Coronary artery (tissue), 2 donors: Measurements from ENCODE around the gene KCTD20.

Experiments used
- DNase-seq: peaks from one replicate; pipeline ENCODE4 v3.0.0-alpha.2; 2017; ENCODE audit warnings: low spot score
- H3K27ac ChIP-seq, 2 donors: fragments of 200-600 bp; sonication (generic); one replicate each; pipeline ENCODE4 v1.5.1; 2016 to 2019
- H3K4me3 ChIP-seq: fragments of 200-600 bp; sonication (generic); 2 replicates; pipeline ENCODE4 v1.5.1; 2016; ENCODE audit warnings: mild to moderate bottlenecking, moderate library complexity
- TF ChIP-seq, protein P1 (sequence below): fragments of 200-600 bp; sonication (generic); IDR thresholded peaks from one replicate; pipeline ENCODE4 v1.5.1; 2019; ENCODE audit warnings: antibody characterized with exemption

The KCTD20 gene

DNA sequence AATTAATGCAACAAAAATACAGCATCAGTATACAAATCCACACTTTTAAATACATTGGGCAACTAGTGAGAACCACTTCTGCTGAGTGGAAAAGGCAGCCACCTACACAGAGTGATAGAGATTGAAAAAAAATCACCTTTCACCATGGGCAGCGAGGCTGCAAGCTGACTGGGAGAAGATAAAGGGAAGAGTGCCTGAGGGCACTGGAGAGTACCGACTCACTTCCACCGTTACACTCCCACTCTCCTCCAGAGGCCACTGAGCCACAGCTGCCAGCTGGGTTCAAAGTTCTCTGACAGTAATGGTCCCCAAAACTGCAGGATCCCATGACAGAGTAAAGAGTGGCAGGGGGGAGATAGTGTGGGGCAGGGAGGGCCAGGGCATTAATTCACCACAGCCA is 24.2 kb upstream of the KCTD20 start:
- TF ChIP-seq, protein P1, sequence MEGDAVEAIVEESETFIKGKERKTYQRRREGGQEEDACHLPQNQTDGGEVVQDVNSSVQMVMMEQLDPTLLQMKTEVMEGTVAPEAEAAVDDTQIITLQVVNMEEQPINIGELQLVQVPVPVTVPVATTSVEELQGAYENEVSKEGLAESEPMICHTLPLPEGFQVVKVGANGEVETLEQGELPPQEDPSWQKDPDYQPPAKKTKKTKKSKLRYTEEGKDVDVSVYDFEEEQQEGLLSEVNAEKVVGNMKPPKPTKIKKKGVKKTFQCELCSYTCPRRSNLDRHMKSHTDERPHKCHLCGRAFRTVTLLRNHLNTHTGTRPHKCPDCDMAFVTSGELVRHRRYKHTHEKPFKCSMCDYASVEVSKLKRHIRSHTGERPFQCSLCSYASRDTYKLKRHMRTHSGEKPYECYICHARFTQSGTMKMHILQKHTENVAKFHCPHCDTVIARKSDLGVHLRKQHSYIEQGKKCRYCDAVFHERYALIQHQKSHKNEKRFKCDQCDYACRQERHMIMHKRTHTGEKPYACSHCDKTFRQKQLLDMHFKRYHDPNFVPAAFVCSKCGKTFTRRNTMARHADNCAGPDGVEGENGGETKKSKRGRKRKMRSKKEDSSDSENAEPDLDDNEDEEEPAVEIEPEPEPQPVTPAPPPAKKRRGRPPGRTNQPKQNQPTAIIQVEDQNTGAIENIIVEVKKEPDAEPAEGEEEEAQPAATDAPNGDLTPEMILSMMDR, result no peak
- H3K27ac ChIP-seq, result no peak overlapping the region
- no peak for DNase-seq
- no peak overlapping the region for H3K4me3 ChIP-seq

DNA sequence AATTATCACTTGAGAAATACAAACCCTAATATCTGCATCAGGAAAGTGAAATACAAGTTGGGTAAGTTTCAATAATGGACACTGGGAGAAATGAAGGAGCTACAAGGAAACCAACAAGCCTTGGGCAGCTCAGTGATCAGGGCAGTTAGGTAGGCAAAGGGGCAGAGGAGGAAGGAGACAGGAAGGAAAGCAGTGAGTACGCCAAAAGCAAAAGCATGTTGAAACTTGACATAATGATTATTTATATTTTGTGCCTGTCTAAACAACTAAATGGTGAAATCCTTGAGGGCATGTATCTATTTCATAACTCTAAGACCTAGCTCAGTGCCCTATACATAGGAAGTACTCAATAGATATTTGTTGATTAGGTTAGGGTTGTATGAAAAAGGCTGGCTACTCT is 23.5 kb upstream of the KCTD20 start:
- H3K27ac ChIP-seq, result no peak overlapping the region

DNA sequence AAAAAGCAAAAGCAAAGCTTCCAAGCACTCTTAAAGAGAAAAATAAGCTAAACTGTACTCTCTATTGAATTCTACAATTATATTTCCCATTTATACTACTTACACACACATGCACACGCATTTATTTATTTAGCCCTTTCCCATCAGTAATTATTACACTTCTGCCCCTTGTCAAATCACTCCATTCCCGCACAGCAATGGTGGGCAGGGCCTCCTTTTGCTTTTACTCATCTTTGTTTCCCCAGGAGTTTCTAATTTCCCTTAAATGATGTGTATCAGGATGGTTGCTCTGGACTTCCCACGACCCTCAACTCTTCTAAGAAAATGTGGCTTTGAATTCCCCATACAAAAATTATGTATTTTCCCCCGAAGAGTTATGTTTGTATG is 20.1 kb upstream of the KCTD20 start:
- H3K27ac ChIP-seq, result peak overlapping the region; percentile 61 to 85
- DNase-seq, result no peak
- TF ChIP-seq, protein P1, result no peak
- peak overlapping the region; percentile 76 for H3K4me3 ChIP-seq

More for the DNA sequence above, 23.5 kb upstream of the KCTD20 start:
- DNase-seq, result no peak
- TF ChIP-seq, protein P1, result no peak
- no peak overlapping the region for H3K4me3 ChIP-seq

DNA sequence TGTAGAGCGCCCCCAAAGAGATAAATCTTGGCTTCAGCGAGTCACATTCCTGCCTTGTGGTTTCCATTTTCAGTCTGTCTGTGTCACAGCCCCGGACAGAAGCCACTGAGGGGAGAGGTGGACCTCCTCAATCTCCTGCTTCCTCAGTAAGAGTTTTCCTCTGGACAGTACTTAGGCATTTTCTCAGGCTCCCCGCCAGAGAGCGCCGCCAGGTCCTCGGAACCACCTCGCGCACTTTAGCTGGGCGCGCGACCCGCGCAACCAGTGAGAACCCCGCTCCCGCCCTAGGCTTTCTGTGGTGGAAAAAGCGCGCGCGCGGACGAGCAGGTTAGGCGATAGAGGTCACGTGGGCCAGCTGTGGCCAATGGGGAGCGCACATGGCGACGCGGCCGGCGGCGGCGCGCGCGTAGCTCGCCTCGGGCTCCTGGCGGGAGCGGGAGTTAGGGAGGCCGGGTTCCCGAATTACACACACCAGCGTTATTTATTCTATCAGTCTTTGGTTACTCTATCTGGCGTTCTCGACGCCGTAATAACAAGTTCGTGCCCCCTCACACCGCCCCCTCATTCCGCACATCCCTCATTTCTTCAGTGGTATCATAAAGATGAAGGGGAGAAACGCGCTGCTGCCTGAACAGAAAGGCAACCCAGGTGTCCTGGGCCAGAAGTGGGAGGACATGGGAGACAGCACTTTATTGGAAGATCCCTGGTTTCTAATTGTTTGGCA is 19.5 kb upstream of the KCTD20 start:
- H3K27ac ChIP-seq, result peak overlapping the region; percentile 61 to 85
- peak; percentile 99 for DNase-seq
- TF ChIP-seq, protein P1, result peak; percentile 39
- H3K4me3 ChIP-seq, result peak overlapping the region; percentile 76

DNA sequence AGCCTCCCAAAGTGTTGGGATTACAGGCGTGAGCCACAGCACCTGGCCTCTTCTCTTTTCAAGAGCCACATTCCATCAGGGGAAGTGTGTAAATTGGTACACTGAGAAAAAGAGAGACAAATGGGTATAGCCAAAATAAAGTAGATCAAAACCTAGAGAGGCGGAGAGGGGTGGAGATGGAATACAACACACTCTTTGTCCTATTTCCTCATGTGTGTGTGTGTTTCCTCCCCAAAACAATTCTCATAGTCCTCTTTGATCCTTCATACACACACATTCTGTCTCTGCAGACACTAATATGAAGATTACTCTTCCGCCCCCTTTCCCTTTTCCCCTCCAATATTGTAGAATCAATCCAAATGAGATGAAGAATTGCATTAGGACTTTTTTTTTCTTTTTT is 16.2 kb upstream of the KCTD20 start:
- TF ChIP-seq, protein P1, result no peak
- no peak for DNase-seq
- Histone ChIP-seq H3K27ac (no peak overlapping the region), H3K4me3 (no peak overlapping the region)

DNA sequence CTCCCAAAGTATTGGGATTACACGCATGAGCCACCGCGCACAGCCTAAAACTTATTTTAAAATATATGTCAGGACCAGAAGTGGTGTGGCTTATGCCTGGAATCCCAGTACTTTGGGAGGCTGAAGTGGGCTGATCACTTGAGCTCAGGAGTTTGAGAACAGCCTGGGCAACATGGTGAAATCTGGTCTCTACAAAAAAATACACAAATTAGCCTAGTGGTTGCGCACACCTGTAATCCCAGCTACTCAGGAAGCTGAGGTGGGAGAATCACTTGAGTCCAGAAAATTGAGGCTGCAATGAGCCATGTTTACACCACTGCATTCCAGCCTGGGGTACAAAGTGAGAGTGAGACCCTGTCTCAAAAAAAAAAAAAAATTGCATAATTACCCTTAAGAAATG is 13.9 kb upstream of the KCTD20 start:
- H3K27ac ChIP-seq, result no peak overlapping the region
- no peak overlapping the region for H3K4me3 ChIP-seq
- TF ChIP-seq, protein P1, result no peak
- no peak for DNase-seq

DNA sequence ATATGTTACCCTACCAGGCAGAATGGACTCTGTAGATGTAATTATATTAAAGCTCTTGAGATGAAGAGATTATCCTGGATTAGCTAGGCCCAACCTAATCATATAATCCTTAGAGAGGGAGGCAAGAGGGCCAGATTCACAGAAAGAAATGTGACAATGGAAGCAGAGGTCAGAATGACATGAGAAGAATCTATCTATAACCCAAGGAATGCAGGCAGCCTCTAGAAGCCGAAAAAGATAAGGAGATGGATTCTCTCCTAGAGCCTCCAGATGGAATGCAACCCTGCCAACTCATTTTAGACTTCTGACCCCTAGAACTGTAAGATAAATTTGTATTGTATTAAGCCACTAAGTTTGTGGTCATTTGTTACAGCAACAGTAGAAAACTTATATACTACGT is 12.4 kb upstream of the KCTD20 start:
- Histone ChIP-seq H3K27ac (no peak overlapping the region), H3K4me3 (no peak overlapping the region)
- TF ChIP-seq, protein P1, result no peak
- no peak for DNase-seq
